Heart left ventricle (tissue), 13 donors: ENCODE results near the gene HAPLN2.

ENCODE experiments used
- POLR2A ChIP-seq, 2 donors: fragments of 450-650 bp; IDR thresholded peaks; one replicate each; pipeline ENCODE4 v1.6.1; 2017; ENCODE audit warnings: antibody characterized with exemption in 2 of 2, mild to moderate bottlenecking in 2 of 2, moderate library complexity in 2 of 2
- TF ChIP-seq, protein P1 (sequence below), 12 donors: fragments of 200-600 bp; sonication (generic) in 4 of 12; IDR thresholded peaks; one replicate each; pipeline versions ENCODE4 v1.5.0 to v1.8.0; 2018 to 2022; ENCODE audit warnings: antibody characterized with exemption in 12 of 12, mild to moderate bottlenecking in 5 of 12
- donor health status: ischemic (EF 13 %, LVEDD 7.1; RV severe dilation, severe dysfunction).
- donor health status: DM: no; HTN: yes; CAD: no.
- donor health status: DM: no; HTN: no; CAD: no.
- donor health status: ischemic (EF 25% LVEDD 6.9; RV normal size, moderate dysfunction).
- donor health status: ischemic (EF 25% LVEDD 5.7; RV mildly dilated, moderate dysfunction).
- donor health status: ischemic (EF 35%, LVEDD 5.7; RV mildly dilated, moderate dysfunction).
- donor health status: nonischemic (EF 11% LVEDD 7.7; RV severe dilation, severe dysfunction).
- donor health status: DM: yes; HTN: yes; CAD: no.
- donor health status: PGD.
- donor health status: ischemic (EF 29% LVEDD 5.4; RV normal size, mild dysfunction).
- donor health status: nonischemic (EF 23%, LVEDD 6.1; RV moderate dilation, normal function).

DNA sequence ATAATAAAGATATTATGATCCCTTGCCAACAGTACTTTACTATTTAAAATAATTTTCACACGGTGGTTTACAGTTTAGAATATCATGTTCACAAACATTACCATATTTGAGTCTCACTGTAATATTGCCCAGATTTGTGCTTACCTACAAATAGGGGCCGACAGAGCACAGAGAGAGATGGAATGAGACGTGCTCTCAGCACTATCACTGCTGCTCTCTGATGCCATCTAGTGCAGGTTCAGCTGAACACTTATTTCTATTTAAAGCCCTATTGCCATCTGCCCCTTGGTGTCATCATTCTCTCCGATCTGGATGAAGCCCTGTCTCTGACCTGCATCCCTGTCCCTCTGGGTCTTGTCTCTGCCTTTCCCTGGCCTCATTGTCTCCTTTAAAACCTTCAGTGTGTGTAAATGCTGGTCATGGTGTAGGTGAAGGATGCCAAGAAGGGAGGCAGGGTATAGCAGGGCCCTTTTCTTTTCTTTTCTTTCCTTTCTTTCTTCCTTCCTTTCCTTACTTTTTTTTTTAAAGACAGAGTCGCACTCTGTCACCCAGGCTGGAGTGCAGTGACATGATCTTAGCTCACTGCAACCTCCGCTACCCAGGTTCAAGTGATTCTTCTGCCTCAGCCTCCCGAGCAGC, 11.1 kb upstream of the HAPLN2 start:
- no peak for TF ChIP-seq POLR2A (IDR thresholded peaks at IDR 0.05)
- TF ChIP-seq, protein P1, sequence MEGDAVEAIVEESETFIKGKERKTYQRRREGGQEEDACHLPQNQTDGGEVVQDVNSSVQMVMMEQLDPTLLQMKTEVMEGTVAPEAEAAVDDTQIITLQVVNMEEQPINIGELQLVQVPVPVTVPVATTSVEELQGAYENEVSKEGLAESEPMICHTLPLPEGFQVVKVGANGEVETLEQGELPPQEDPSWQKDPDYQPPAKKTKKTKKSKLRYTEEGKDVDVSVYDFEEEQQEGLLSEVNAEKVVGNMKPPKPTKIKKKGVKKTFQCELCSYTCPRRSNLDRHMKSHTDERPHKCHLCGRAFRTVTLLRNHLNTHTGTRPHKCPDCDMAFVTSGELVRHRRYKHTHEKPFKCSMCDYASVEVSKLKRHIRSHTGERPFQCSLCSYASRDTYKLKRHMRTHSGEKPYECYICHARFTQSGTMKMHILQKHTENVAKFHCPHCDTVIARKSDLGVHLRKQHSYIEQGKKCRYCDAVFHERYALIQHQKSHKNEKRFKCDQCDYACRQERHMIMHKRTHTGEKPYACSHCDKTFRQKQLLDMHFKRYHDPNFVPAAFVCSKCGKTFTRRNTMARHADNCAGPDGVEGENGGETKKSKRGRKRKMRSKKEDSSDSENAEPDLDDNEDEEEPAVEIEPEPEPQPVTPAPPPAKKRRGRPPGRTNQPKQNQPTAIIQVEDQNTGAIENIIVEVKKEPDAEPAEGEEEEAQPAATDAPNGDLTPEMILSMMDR (IDR thresholded peaks at IDR 0.05), result peak; percentile 55 to 84 (median 76)
